Liver (tissue), 3 donors: Measurements from ENCODE around the gene RHOT2.

Source experiments
- EGR1 ChIP-seq, 2 donors: IDR thresholded peaks; 2 replicates each; pipeline ENCODE4 v1.6.1; 2016 to 2018; ENCODE audit warnings: antibody characterized with exemption in 2 of 2, low read depth in 2 of 2
- GABPA ChIP-seq, 2 donors: IDR thresholded peaks in 1 of 2; conservative IDR thresholded peaks in 1 of 2; 2 replicates each; pipeline ENCODE4 v1.6.1; 2016; ENCODE audit warnings: antibody characterized with exemption in 2 of 2, mild to moderate bottlenecking in 1 of 2, moderate library complexity in 1 of 2
- HNF4G ChIP-seq: IDR thresholded peaks from 2 replicates; pipeline ENCODE4 v1.6.1; 2016; ENCODE audit warnings: antibody characterized with exemption
- RAD21 ChIP-seq, 2 donors: IDR thresholded peaks; 2 replicates each; pipeline ENCODE4 v1.6.1; 2016; ENCODE audit warnings: antibody characterized with exemption in 2 of 2, mild to moderate bottlenecking in 2 of 2
- SP1 ChIP-seq: IDR thresholded peaks from 2 replicates; pipeline ENCODE4 v1.6.1; 2018; ENCODE audit warnings: antibody characterized with exemption, mild to moderate bottlenecking
- TAF1 ChIP-seq: conservative IDR thresholded peaks from 2 replicates; pipeline ENCODE4 v1.6.1; 2016; ENCODE audit warnings: antibody characterized with exemption, mild to moderate bottlenecking
- YY1 ChIP-seq: IDR thresholded peaks from 2 replicates; pipeline ENCODE4 v1.6.1; 2016; ENCODE audit warnings: antibody characterized with exemption, mild to moderate bottlenecking
- TF ChIP-seq, protein P1 (sequence below): fragments of 150-350 bp; IDR thresholded peaks from 2 replicates; pipeline ENCODE4 v1.5.1; 2017; ENCODE audit warnings: improper control_type of control experiment, low read depth, low read length; ENCODE audit not compliant: missing input control
- TF ChIP-seq, protein P2 (sequence below): IDR thresholded peaks from 2 replicates; pipeline ENCODE4 v1.6.1; 2016; ENCODE audit warnings: antibody characterized with exemption
- TF ChIP-seq, protein P3 (sequence below): IDR thresholded peaks from 2 replicates; pipeline ENCODE4 v1.6.1; 2016; ENCODE audit warnings: antibody characterized with exemption, mild to moderate bottlenecking
- donor health status: healthy.
- donor health status: healthy.

DNA sequence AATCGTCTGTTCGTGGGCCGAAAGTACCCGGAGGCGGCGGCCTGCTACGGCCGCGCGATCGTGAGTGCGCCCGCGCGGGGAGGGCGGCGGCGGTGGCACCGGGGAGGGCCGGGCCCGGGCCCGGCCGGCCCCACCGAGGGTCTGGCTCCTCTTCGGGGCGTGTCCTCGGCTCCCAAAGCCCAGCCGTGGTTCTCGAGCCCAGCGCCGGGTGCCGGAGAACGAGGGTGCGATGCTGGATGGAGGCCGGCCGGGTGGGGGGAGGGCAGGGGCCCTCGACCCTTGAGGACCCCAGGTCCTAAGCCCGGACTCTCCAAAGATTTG, 12.7 kb downstream of the RHOT2 start:
- TF ChIP-seq, protein P1, sequence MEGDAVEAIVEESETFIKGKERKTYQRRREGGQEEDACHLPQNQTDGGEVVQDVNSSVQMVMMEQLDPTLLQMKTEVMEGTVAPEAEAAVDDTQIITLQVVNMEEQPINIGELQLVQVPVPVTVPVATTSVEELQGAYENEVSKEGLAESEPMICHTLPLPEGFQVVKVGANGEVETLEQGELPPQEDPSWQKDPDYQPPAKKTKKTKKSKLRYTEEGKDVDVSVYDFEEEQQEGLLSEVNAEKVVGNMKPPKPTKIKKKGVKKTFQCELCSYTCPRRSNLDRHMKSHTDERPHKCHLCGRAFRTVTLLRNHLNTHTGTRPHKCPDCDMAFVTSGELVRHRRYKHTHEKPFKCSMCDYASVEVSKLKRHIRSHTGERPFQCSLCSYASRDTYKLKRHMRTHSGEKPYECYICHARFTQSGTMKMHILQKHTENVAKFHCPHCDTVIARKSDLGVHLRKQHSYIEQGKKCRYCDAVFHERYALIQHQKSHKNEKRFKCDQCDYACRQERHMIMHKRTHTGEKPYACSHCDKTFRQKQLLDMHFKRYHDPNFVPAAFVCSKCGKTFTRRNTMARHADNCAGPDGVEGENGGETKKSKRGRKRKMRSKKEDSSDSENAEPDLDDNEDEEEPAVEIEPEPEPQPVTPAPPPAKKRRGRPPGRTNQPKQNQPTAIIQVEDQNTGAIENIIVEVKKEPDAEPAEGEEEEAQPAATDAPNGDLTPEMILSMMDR = no peak
- TF ChIP-seq, protein P2, sequence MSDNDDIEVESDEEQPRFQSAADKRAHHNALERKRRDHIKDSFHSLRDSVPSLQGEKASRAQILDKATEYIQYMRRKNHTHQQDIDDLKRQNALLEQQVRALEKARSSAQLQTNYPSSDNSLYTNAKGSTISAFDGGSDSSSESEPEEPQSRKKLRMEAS = no peak
- TF ChIP-seq, protein P3, sequence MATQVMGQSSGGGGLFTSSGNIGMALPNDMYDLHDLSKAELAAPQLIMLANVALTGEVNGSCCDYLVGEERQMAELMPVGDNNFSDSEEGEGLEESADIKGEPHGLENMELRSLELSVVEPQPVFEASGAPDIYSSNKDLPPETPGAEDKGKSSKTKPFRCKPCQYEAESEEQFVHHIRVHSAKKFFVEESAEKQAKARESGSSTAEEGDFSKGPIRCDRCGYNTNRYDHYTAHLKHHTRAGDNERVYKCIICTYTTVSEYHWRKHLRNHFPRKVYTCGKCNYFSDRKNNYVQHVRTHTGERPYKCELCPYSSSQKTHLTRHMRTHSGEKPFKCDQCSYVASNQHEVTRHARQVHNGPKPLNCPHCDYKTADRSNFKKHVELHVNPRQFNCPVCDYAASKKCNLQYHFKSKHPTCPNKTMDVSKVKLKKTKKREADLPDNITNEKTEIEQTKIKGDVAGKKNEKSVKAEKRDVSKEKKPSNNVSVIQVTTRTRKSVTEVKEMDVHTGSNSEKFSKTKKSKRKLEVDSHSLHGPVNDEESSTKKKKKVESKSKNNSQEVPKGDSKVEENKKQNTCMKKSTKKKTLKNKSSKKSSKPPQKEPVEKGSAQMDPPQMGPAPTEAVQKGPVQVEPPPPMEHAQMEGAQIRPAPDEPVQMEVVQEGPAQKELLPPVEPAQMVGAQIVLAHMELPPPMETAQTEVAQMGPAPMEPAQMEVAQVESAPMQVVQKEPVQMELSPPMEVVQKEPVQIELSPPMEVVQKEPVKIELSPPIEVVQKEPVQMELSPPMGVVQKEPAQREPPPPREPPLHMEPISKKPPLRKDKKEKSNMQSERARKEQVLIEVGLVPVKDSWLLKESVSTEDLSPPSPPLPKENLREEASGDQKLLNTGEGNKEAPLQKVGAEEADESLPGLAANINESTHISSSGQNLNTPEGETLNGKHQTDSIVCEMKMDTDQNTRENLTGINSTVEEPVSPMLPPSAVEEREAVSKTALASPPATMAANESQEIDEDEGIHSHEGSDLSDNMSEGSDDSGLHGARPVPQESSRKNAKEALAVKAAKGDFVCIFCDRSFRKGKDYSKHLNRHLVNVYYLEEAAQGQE = no peak
- TF ChIP-seq GABPA (IDR thresholded peaks at IDR 0.05 in 1 of 2, conservative IDR thresholded peaks at IDR 0.05 in 1 of 2) (no peak), RAD21 (IDR thresholded peaks at IDR 0.05) (no peak), TAF1 (no peak), EGR1 (IDR thresholded peaks at IDR 0.05; ENCODE audit: low read depth in 2 of 2) (no peak), HNF4G (no peak), YY1 (no peak), SP1 (no peak)
